Measurements from ENCODE around the gene PRPS1L1. TPM values are rescaled to one million over a fixed set of nuclear protein-coding genes. Genes with fewer than 3 reads are reported as not detected.

The PRPS1L1 gene
- total and polyA plus RNA-seq, 2 of the 8 experiments (the other 6 are each of a cell fraction or from before 2014, with no cell fraction given), result not detected

GRCh38 chr7:17998692-17999091 is 29.0 kb downstream of the PRPS1L1 start:
- ChIA-PET POLR2A (ENCODE audit: partially characterized antibody) (no interaction called here), CTCF (ENCODE audit: partially characterized antibody) (no interaction called here)
- no peak overlapping the region for H2BK12ac ChIP-seq (ENCODE audit: low read depth, low read length)
- no peaks in the 10 kb centered on the region for H3K9me3 ChIP-seq (ENCODE audit: insufficient read depth in 2 of 2, low read depth in 1 of 2, low read length in 1 of 2)
- no peak overlapping the region for H3K27ac ChIP-seq (ENCODE audit: low read depth, low read length)
- H3K18ac ChIP-seq (ENCODE audit: extremely low read depth, low read length), result no peak overlapping the region
- no peak overlapping the region for H2AK5ac ChIP-seq (ENCODE audit: low read depth, low read length)
- no peak for FAIRE-seq
- H4K5ac ChIP-seq (ENCODE audit: insufficient read length, low read depth, low read length), result no peak overlapping the region
- H3K23ac ChIP-seq (ENCODE audit: insufficient read length), result no peak overlapping the region
- H4K8ac ChIP-seq (ENCODE audit: extremely low read depth, insufficient read depth, low read length), result no peak overlapping the region
- H3K4me1 ChIP-seq (replicated peaks in 1 of 4; ENCODE audit: control insufficient read depth in 3 of 4, insufficient read depth in 4 of 4, low read length in 3 of 4), result no peaks in the 10 kb centered on the region
- H3K36me3 ChIP-seq (ENCODE audit: control insufficient read depth in 2 of 4, insufficient read depth in 4 of 4, low read length in 3 of 4), result no peaks in the 10 kb centered on the region
- H3K79me2 ChIP-seq (ENCODE audit: control insufficient read depth in 1 of 2, insufficient read depth in 2 of 2, low read length in 2 of 2), result no peaks in the 10 kb centered on the region
- H3K79me1 ChIP-seq (ENCODE audit: low read depth, low read length), result no peaks in the 10 kb centered on the region
- H3K56ac ChIP-seq (replicated peaks; ENCODE audit: insufficient read length, low read depth, low read length), result no peak overlapping the region
- no peak overlapping the region for H4K91ac ChIP-seq (replicated peaks; ENCODE audit: insufficient read length, low read length)
- no peaks in the 10 kb centered on the region for H3K27me3 ChIP-seq (replicated peaks in 1 of 4; ENCODE audit: control insufficient read depth in 3 of 4, extremely low read depth in 1 of 4, insufficient read depth in 3 of 4, low read length in 3 of 4)
- no peak overlapping the region for H3K4ac ChIP-seq (replicated peaks; ENCODE audit: insufficient read length, low read depth, low read length)
- H3K23me2 ChIP-seq (ENCODE audit: low read depth, low read length), result no peaks in the 10 kb centered on the region
- no peak overlapping the region for H3K9ac ChIP-seq (replicated peaks in 1 of 4; ENCODE audit: extremely low read depth in 1 of 4, low read depth in 3 of 4, low read length in 3 of 4)
- no peak overlapping the region for H2BK5ac ChIP-seq (ENCODE audit: low read depth, low read length)
- H2BK20ac ChIP-seq (ENCODE audit: low read length), result no peak overlapping the region
- no peak overlapping the region for H2BK15ac ChIP-seq (ENCODE audit: low read length)
- H2BK120ac ChIP-seq (replicated peaks; ENCODE audit: low read depth, low read length), result no peak overlapping the region
- no peak overlapping the region for H3K4me2 ChIP-seq (ENCODE audit: insufficient read depth in 1 of 2, low read depth in 2 of 2, low read length in 2 of 2)
- DNase-seq (ENCODE audit: low read depth in 1 of 2, low spot score in 2 of 2), result no peak
- WGBS, 2 experiments (ENCODE audit: extremely low coverage in 1 of 2, insufficient coverage in 1 of 2, insufficient read length in 1 of 2, insufficient replicate concordance in 2 of 2, low coverage in 1 of 2, low lambda C conversion rate in 2 of 2, missing lambda C conversion rate in 1 of 2), result 83% methylated on average over 2 of the region's 2 CpGs; no CpG with 5 or more reads in 1 of the 2 experiments
- H3K4me3 ChIP-seq (ENCODE audit: extremely low read depth in 1 of 4, insufficient read depth in 2 of 4, low read depth in 3 of 4, low read length in 4 of 4), result no peak overlapping the region
- TF ChIP-seq KDM1A (IDR thresholded peaks at IDR 0.05; ENCODE audit: borderline replicate concordance, low read length) (0 out of 2 replicates have a peak, but pooled peaks have one; percentile 18), TBP (IDR thresholded peaks at IDR 0.05; ENCODE audit: low read depth, low read length) (no peak)
- H3K14ac ChIP-seq (ENCODE audit: insufficient read length), result no peak overlapping the region
- no peaks in the 10 kb centered on the region for H4K20me1 ChIP-seq (replicated peaks in 1 of 2; ENCODE audit: control insufficient read depth in 1 of 2, insufficient read depth in 2 of 2, low read length in 2 of 2)
- H2AFZ ChIP-seq (ENCODE audit: low read length), result no peak overlapping the region
